AG09319 (cell line): Measurements from ENCODE around the gene SHMT1.

Experiments used
- DNase-seq: peaks from one replicate; pipeline ENCODE4 v3.0.0-alpha.2; 2010; ENCODE audit warnings: low read depth; ENCODE audit errors: extremely low read depth
- CTCF ChIP-seq: IDR thresholded peaks from 2 replicates; pipeline ENCODE4 v1.5.1; 2011; ENCODE audit warnings: low read depth, mild to moderate bottlenecking, inconsistent platforms, low read length, moderate library complexity

The SHMT1 gene

GRCh38 chr17:18324140-18325050 is 39.0 kb downstream of the SHMT1 start:
- TF ChIP-seq CTCF: no peak; the same call in 1 of the 2 replicates
- DNase-seq: no peak

- no peak for TF ChIP-seq CTCF
- no peak for DNase-seq
These were observed 39.7 kb downstream of the SHMT1 start for GRCh38 chr17:18323507-18324139.

- DNase-seq: no peak
- TF ChIP-seq CTCF: no peak; the same call in none of the 2 replicates
These were observed 40.3 kb downstream of the SHMT1 start for GRCh38 chr17:18323007-18323406.

- no peak for DNase-seq
- TF ChIP-seq CTCF: no peak
These were observed 40.8 kb downstream of the SHMT1 start for GRCh38 chr17:18322522-18322921.

GRCh38 chr17:18321309-18321708 is 42.0 kb downstream of the SHMT1 start:
- DNase-seq: no peak
- TF ChIP-seq CTCF: no peak; the same call in 1 of the 2 replicates

GRCh38 chr17:18320301-18320700 is 43.0 kb downstream of the SHMT1 start:
- TF ChIP-seq CTCF: no peak
- DNase-seq: no peak
